DND-41 (cell line): Measurements from ENCODE around the gene GPC5.

ENCODE experiments used
- CTCF ChIP-seq: IDR thresholded peaks from 2 replicates; pipeline ENCODE4 v1.5.1; 2012; ENCODE audit warnings: borderline replicate concordance, low read length, moderate library complexity, mild to moderate bottlenecking; ENCODE audit not compliant: poor library complexity, severe bottlenecking; ENCODE audit errors: extremely low read depth
- EZH2 ChIP-seq: IDR thresholded peaks from 3 replicates; pipeline ENCODE4 v1.6.1; 2012; ENCODE audit warnings: borderline replicate concordance, low read depth, mild to moderate bottlenecking, moderate library complexity, low read length, inconsistent platforms; ENCODE audit not compliant: severe bottlenecking

- no peak for TF ChIP-seq CTCF
- no peak for TF ChIP-seq EZH2
Measured at GRCh38 chr13:91594061-91594460, 195.6 kb downstream of the GPC5 start.
